ENCODE data around the gene TCAP. TPM values are rescaled to one million over a fixed set of nuclear protein-coding genes. Genes with fewer than 3 reads are reported as not detected.
"Not testable (repeated sequence)": the region's sequence is repeated elsewhere in the genome, so short reads cannot be mapped to it uniquely, and the experiment has no call there.

Gene TCAP
- total RNA-seq, 2 donors from 2014 or later = 1.5 to 1.9 TPM

DNA sequence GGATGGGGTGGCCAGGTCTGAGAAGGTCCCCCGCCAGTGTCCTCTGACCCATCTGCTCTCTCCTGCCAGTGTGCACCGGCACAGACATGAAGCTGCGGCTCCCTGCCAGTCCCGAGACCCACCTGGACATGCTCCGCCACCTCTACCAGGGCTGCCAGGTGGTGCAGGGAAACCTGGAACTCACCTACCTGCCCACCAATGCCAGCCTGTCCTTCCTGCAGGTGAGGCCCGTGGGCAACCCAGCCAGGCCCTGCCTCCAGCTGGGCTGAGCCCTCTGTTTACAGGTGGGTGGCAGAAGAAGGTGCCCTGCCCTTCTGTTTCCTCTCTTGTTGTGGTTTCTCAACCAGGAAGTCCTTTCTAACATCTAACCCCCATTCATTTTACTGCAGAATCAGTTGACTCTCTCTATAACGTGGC, 41.8 kb downstream of the TCAP start:
- Histone ChIP-seq H3K4me1 (ENCODE audit: control insufficient read depth, insufficient read depth, low read length) (peaks cover 8% of the 10 kb centered on the region), H3K4me3 (ENCODE audit: low read length) (no peak overlapping the region), H3K27ac (ENCODE audit: low read depth, low read length) (no peak overlapping the region), H3K9me3 (ENCODE audit: control insufficient read depth, low read length) (no peaks in the 10 kb centered on the region), H3K36me3 (ENCODE audit: control insufficient read depth, insufficient read depth, low read length) (peaks cover 44% of the 10 kb centered on the region), H3K9ac (ENCODE audit: extremely low read depth, low read length, poor library complexity, severe bottlenecking) (no peak overlapping the region), H3K27me3 (ENCODE audit: control insufficient read depth, insufficient read depth, low read length, poor library complexity, severe bottlenecking) (no peaks in the 10 kb centered on the region)
- TF ChIP-seq, protein P1, sequence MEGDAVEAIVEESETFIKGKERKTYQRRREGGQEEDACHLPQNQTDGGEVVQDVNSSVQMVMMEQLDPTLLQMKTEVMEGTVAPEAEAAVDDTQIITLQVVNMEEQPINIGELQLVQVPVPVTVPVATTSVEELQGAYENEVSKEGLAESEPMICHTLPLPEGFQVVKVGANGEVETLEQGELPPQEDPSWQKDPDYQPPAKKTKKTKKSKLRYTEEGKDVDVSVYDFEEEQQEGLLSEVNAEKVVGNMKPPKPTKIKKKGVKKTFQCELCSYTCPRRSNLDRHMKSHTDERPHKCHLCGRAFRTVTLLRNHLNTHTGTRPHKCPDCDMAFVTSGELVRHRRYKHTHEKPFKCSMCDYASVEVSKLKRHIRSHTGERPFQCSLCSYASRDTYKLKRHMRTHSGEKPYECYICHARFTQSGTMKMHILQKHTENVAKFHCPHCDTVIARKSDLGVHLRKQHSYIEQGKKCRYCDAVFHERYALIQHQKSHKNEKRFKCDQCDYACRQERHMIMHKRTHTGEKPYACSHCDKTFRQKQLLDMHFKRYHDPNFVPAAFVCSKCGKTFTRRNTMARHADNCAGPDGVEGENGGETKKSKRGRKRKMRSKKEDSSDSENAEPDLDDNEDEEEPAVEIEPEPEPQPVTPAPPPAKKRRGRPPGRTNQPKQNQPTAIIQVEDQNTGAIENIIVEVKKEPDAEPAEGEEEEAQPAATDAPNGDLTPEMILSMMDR (conservative IDR thresholded peaks at IDR 0.05) = no peak
- Mint-ChIP-seq H3K27ac (no peak overlapping the region), H3K9me3 (no peaks in the 10 kb centered on the region), H3K4me1 (peaks cover 38% of the 10 kb centered on the region), H3K36me3 (ENCODE audit: low read depth) (peaks cover 40% of the 10 kb centered on the region), H3K4me3 (no peak overlapping the region), H3K27me3 (ENCODE audit: insufficient read depth) (no peaks in the 10 kb centered on the region)
- no peak for DNase-seq
- 95 to 100% methylated on average over 2 to 7 of the region's 7 CpGs for whole genome bisulfite sequencing, 2 experiments (ENCODE audit: insufficient coverage in 1 of 2, insufficient read length in 1 of 2)

DNA sequence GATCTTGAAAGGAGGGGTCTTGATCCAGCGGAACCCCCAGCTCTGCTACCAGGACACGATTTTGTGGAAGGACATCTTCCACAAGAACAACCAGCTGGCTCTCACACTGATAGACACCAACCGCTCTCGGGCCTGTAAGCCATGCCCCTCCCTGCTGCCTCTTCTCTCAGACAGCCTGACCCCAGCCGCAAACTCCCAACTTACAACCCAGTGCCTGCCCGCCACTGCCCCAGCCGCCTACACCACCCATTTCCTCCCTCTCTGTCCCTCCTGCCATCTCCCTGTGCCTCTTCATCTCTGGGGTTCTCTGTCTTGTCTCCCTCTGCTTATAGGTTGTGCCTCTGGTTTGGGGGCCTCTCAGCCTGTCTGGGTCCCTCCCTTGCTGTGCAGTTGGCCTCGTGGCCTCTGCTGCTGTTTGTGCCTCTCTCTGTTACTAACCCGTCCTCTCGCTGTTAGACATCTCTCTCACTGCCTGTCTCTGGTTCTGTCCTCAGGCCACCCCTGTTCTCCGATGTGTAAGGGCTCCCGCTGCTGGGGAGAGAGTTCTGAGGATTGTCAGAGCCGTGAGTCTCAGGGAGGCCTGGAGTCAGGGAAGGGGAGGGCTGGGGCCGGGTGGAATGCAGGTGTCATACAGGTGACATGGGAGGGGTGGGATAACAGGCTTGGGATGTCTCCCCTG, 44.3 kb downstream of the TCAP start:
- Mint-ChIP-seq H3K36me3 (ENCODE audit: low read depth) (peaks cover 50% of the 10 kb centered on the region), H3K9me3 (no peaks in the 10 kb centered on the region), H3K27ac (peak overlapping the region; percentile 36), H3K4me1 (peaks cover 15% of the 10 kb centered on the region), H3K27me3 (ENCODE audit: insufficient read depth) (no peaks in the 10 kb centered on the region), H3K4me3 (no peak overlapping the region)
- no peak overlapping the region for H3K9ac ChIP-seq (ENCODE audit: extremely low read depth, low read length, poor library complexity, severe bottlenecking)
- H3K9me3 ChIP-seq (ENCODE audit: control insufficient read depth, low read length) = no peaks in the 10 kb centered on the region
- H3K4me3 ChIP-seq (ENCODE audit: low read length) = no peak overlapping the region
- no peak overlapping the region for H3K27ac ChIP-seq (ENCODE audit: low read depth, low read length)
- TF ChIP-seq, protein P1 (conservative IDR thresholded peaks at IDR 0.05) = no peak
- WGBS, 2 experiments (ENCODE audit: insufficient coverage in 1 of 2, insufficient read length in 1 of 2) = 90 to 96% methylated on average over 7 to 14 of the region's 14 CpGs
- no peaks in the 10 kb centered on the region for H3K27me3 ChIP-seq (ENCODE audit: control insufficient read depth, insufficient read depth, low read length, poor library complexity, severe bottlenecking)
- H3K4me1 ChIP-seq (ENCODE audit: control insufficient read depth, insufficient read depth, low read length) = peaks cover 8% of the 10 kb centered on the region
- no peak for DNase-seq
- H3K36me3 ChIP-seq (ENCODE audit: control insufficient read depth, insufficient read depth, low read length) = peaks cover 58% of the 10 kb centered on the region

DNA sequence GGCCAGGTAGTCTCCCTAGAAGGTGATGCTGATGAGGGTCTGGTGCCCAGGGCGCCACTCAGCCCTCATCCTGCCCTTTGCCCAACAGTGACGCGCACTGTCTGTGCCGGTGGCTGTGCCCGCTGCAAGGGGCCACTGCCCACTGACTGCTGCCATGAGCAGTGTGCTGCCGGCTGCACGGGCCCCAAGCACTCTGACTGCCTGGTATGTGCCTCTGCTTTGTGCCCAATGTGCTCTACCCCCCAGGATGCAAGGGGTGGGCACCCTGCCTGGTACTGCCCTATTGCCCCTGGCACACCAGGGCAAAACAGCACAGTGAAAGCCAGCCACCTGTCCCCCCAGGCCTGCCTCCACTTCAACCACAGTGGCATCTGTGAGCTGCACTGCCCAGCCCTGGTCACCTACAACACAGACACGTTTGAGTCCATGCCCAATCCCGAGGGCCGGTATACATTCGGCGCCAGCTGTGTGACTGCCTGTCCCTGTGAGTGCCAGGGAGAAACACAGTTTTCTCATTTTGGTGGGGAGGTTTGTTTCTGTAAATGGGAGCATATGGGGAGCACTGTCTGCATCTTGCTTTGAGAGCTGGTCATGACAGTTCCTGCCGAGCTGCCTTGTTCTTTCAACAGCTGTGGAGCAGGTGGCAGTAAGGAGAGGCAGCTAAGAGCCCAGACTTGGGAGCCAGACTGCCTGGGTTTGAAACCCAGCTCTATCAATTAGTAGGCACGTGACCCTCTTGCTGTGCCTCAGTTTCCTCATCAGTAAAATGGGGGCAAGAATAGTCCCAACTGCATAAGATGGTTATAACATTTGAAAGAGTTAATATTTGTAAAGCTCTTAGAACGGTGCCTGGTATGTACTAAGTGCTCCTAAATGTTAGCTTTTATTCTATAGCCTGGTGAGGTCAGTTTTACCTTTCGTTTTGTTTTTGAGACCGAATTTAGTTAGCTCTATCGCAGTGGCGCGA, 45.1 kb downstream of the TCAP start:
- H3K4me3 Mint-ChIP-seq = no peak overlapping the region
- TF ChIP-seq, protein P1 (conservative IDR thresholded peaks at IDR 0.05) = no peak
- H3K9me3 Mint-ChIP-seq = no peaks in the 10 kb centered on the region
- peaks cover 7% of the 10 kb centered on the region for H3K4me1 Mint-ChIP-seq
- no peak overlapping the region for H3K27ac ChIP-seq (ENCODE audit: low read depth, low read length)
- no peaks in the 10 kb centered on the region for H3K27me3 ChIP-seq (ENCODE audit: control insufficient read depth, insufficient read depth, low read length, poor library complexity, severe bottlenecking)
- no peaks in the 10 kb centered on the region for H3K27me3 Mint-ChIP-seq (ENCODE audit: insufficient read depth)
- H3K9me3 ChIP-seq (ENCODE audit: control insufficient read depth, low read length) = no peaks in the 10 kb centered on the region
- H3K4me1 ChIP-seq (ENCODE audit: control insufficient read depth, insufficient read depth, low read length) = peaks cover 5% of the 10 kb centered on the region
- peaks cover 62% of the 10 kb centered on the region for H3K36me3 ChIP-seq (ENCODE audit: control insufficient read depth, insufficient read depth, low read length)
- no peak overlapping the region for H3K27ac Mint-ChIP-seq
- DNase-seq = no peak
- no peak overlapping the region for H3K4me3 ChIP-seq (ENCODE audit: low read length)
- 95 to 96% methylated on average over 17 to 20 of the region's 20 CpGs for WGBS, 2 experiments (ENCODE audit: insufficient coverage in 1 of 2, insufficient read length in 1 of 2)
- no peak overlapping the region for H3K9ac ChIP-seq (ENCODE audit: extremely low read depth, low read length, poor library complexity, severe bottlenecking)
- peaks cover 51% of the 10 kb centered on the region for H3K36me3 Mint-ChIP-seq (ENCODE audit: low read depth)

DNA sequence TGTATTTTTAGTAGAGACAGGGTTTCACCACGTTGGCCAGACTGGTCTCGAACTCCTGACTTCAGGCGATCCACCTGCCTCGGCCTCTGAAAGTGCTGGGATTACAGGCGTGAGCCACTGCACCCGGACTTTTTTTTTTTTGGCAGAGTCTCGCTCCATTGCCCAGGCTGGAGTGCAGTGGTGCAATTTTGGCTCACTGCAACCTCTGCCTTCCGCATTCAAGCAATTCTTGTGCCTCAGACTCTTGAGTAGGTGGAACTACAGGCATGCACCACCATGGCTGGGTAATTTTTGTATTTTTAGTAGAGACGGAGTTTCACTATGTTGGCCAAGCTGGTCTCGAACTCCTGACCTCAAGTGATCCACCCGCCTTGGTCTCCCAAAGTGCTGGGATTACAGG, 45.9 kb downstream of the TCAP start:
- not testable (repeated sequence) for H3K4me1 Mint-ChIP-seq; H3K27me3 ChIP-seq (ENCODE audit: control insufficient read depth, insufficient read depth, low read length, poor library complexity, severe bottlenecking); H3K4me3 Mint-ChIP-seq; DNase-seq; H3K9me3 Mint-ChIP-seq; H3K4me3 ChIP-seq (ENCODE audit: low read length); H3K9me3 ChIP-seq (ENCODE audit: control insufficient read depth, low read length); H3K4me1 ChIP-seq (ENCODE audit: control insufficient read depth, insufficient read depth, low read length); H3K27ac Mint-ChIP-seq; H3K27me3 Mint-ChIP-seq (ENCODE audit: insufficient read depth); H3K9ac ChIP-seq (ENCODE audit: extremely low read depth, low read length, poor library complexity, severe bottlenecking); H3K27ac ChIP-seq (ENCODE audit: low read depth, low read length)
- H3K36me3 ChIP-seq (ENCODE audit: control insufficient read depth, insufficient read depth, low read length) = peaks cover 69% of the 10 kb centered on the region
- 90 to 92% methylated on average over 8 to 11 of the region's 11 CpGs for WGBS, 2 experiments (ENCODE audit: insufficient coverage in 1 of 2, insufficient read length in 1 of 2)
- peaks cover 57% of the 10 kb centered on the region for H3K36me3 Mint-ChIP-seq (ENCODE audit: low read depth)

Data from endodermal cell (in vitro differentiated cells).